Activated CD8-positive, alpha-beta T cell treated with anti-CD3 and anti-CD28 coated beads for 36 hours (primary cell): ENCODE results near the gene ARHGEF18. TPM values are rescaled to one million over a fixed set of nuclear protein-coding genes. Genes with fewer than 3 reads are reported as not detected.
"Not testable (repeated sequence)": the region's sequence is repeated elsewhere in the genome, so short reads cannot be mapped to it uniquely, and the experiment has no call there.

Source experiments
- ATAC-seq: fragments of 200-7000 bp; cut with Tn5 transposase; one replicate; pipeline ENCODE4 v1.10.0; 2021; ENCODE audit warnings: mild to moderate bottlenecking, moderate library complexity
- CTCF ChIA-PET: fragments of 350-600 bp; sonication (Branson Sonifier 250); formaldehyde crosslinking; loops from one replicate; lab custom pipeline; 2021; ENCODE audit warnings: antibody characterized with exemption; lab: Charles Lee
- POLR2A ChIA-PET: fragments of 350-600 bp; sonication (Branson Sonifier 250); formaldehyde crosslinking; loops from one replicate; lab custom pipeline; 2021; ENCODE audit warnings: antibody characterized with exemption; lab: Charles Lee
- DNase-seq: peaks from one replicate; pipeline ENCODE4 v3.0.0-alpha.2; 2020
- H3K27ac Mint-ChIP-seq: one replicate; pipeline ENCODE4 v1.8.0; 2021; ENCODE audit warnings: mild to moderate bottlenecking, mixed read lengths
- H3K27me3 Mint-ChIP-seq: one replicate; pipeline ENCODE4 v1.8.0; 2021; ENCODE audit warnings: mixed read lengths
- H3K36me3 Mint-ChIP-seq: one replicate; pipeline ENCODE4 v1.8.0; 2021; ENCODE audit warnings: low read depth, mixed read lengths
- H3K4me1 Mint-ChIP-seq: one replicate; pipeline ENCODE4 v1.8.0; 2021; ENCODE audit warnings: low read depth, mixed read lengths
- H3K4me3 Mint-ChIP-seq: one replicate; pipeline ENCODE4 v1.8.0; 2021; ENCODE audit warnings: mild to moderate bottlenecking, moderate library complexity, mixed read lengths
- H3K9me3 Mint-ChIP-seq: one replicate; pipeline ENCODE4 v1.8.0; 2021; ENCODE audit warnings: mixed read lengths
- CTCF ChIP-seq: fragments of 200-600 bp; IDR thresholded peaks from one replicate; pipeline ENCODE4 v1.8.0; 2022; ENCODE audit warnings: antibody characterized with exemption, mild to moderate bottlenecking
- intact Hi-C: fragments of 100-400 bp; cut with micrococcal nuclease; formaldehyde crosslinking; loops from one replicate; pipeline ENCODE4 v1.10.0; 2022
- total RNA-seq, 2 experiments: library from RNA; stranded (reverse); gene quantifications; one replicate each; pipeline ENCODE4 v1.2.3, GENCODE V29; 2021

ARHGEF18 gene
- total RNA-seq, 2 experiments from 2014 or later: 25.9 to 36.4 TPM

- CTCF ChIA-PET: no interaction called here
- Mint-ChIP-seq H3K36me3 (peaks cover 18% of the 10 kb centered on the region), H3K4me3 (no peak overlapping the region), H3K4me1 (peaks cover 40% of the 10 kb centered on the region), H3K27ac (peak overlapping the region; percentile 30), H3K27me3 (no peaks in the 10 kb centered on the region), H3K9me3 (no peaks in the 10 kb centered on the region)
- ATAC-seq (no peak), DNase-seq (no peak)
- POLR2A ChIA-PET: no interaction called here
- intact Hi-C loops: loop anchor here (10.0 kb wide), 1 partner anchor 442 kb away; no protein-coding TSS in a partner anchor
- no peak for TF ChIP-seq CTCF
Observed at GRCh38 chr19:7363225-7363624, 14.5 kb downstream of the ARHGEF18 start.

- H3K27me3 Mint-ChIP-seq: no peaks in the 10 kb centered on the region
- ATAC-seq (peak; percentile 90), DNase-seq (peak; percentile 57)
- peak; percentile 79 for TF ChIP-seq CTCF
- ChIA-PET CTCF (interaction anchor here (0.6 to 3.8 kb wide), 25 partner anchors 8 to 459 kb away, joined by 3 to 36 read pairs (median 4); partner anchors contain the start of gene MCEMP1), POLR2A (interaction anchor here (1.7 kb wide), 1 partner anchor 12 kb away, joined by 4 read pairs; no protein-coding TSS in a partner anchor)
- peaks cover 22% of the 10 kb centered on the region for H3K4me1 Mint-ChIP-seq
- H3K36me3 Mint-ChIP-seq: peaks cover 22% of the 10 kb centered on the region
- H3K4me3 Mint-ChIP-seq: no peak overlapping the region
- intact Hi-C loops: loop anchor here (10.0 kb wide), 1 partner anchor 438 kb away; no protein-coding TSS in a partner anchor
- no peaks in the 10 kb centered on the region for H3K9me3 Mint-ChIP-seq
- peak overlapping the region; percentile 73 for H3K27ac Mint-ChIP-seq
Observed at GRCh38 chr19:7366701-7367420, 18.1 kb downstream of the ARHGEF18 start.

GRCh38 chr19:7368456-7368855, 19.7 kb downstream of the ARHGEF18 start:
- intact Hi-C loops: loop anchor here (10.0 kb wide), 1 partner anchor 436 kb away; no protein-coding TSS in a partner anchor
- ATAC-seq (no peak), DNase-seq (no peak)
- Mint-ChIP-seq H3K9me3 (no peaks in the 10 kb centered on the region), H3K27me3 (no peaks in the 10 kb centered on the region), H3K4me3 (no peak overlapping the region), H3K4me1 (peaks cover 13% of the 10 kb centered on the region), H3K27ac (peak overlapping the region; percentile 52), H3K36me3 (peaks cover 18% of the 10 kb centered on the region)
- TF ChIP-seq CTCF: no peak
- POLR2A ChIA-PET: no interaction called here
- CTCF ChIA-PET: interaction anchor here (2.0 kb wide), 1 partner anchor 9 kb away, joined by 6 read pairs; no protein-coding TSS in a partner anchor

GRCh38 chr19:7368866-7369265, 20.1 kb downstream of the ARHGEF18 start:
- H3K9me3 Mint-ChIP-seq, H3K27me3 Mint-ChIP-seq, ATAC-seq, H3K4me1 Mint-ChIP-seq, POLR2A ChIA-PET, DNase-seq, H3K4me3 Mint-ChIP-seq: not testable (repeated sequence)
- CTCF ChIA-PET: interaction anchor here (2.0 kb wide), 1 partner anchor 10 kb away, joined by 6 read pairs; no protein-coding TSS in a partner anchor
- Mint-ChIP-seq H3K36me3 (peaks cover 16% of the 10 kb centered on the region), H3K27ac (peak overlapping the region; percentile 52)
- intact Hi-C loops: loop anchor here (10.0 kb wide), 1 partner anchor 436 kb away; no protein-coding TSS in a partner anchor

- Mint-ChIP-seq H3K27me3 (no peaks in the 10 kb centered on the region), H3K36me3 (peaks cover 14% of the 10 kb centered on the region), H3K9me3 (no peaks in the 10 kb centered on the region), H3K4me3 (no peak overlapping the region), H3K27ac (no peak overlapping the region), H3K4me1 (peaks cover 6% of the 10 kb centered on the region)
- DNase-seq (no peak), ATAC-seq (no peak)
- CTCF ChIA-PET: interaction anchor here (2.5 kb wide), 1 partner anchor 16 kb away, joined by 14 read pairs; no protein-coding TSS in a partner anchor
- no peak for TF ChIP-seq CTCF
- intact Hi-C loops: no loop called here
- POLR2A ChIA-PET: no interaction called here
Observed at GRCh38 chr19:7370546-7370945, 21.8 kb downstream of the ARHGEF18 start.
